GM21360 (cell line): ENCODE data around the gene NR4A1.

Source experiments
- ATAC-seq: cut with Tn5 transposase; IDR thresholded peaks from one replicate; pipeline ENCODE4 v1.9.1; 2021; ENCODE audit warnings: mild to moderate bottlenecking, moderate library complexity; ENCODE audit not compliant: unreplicated experiment

Gene NR4A1

DNA sequence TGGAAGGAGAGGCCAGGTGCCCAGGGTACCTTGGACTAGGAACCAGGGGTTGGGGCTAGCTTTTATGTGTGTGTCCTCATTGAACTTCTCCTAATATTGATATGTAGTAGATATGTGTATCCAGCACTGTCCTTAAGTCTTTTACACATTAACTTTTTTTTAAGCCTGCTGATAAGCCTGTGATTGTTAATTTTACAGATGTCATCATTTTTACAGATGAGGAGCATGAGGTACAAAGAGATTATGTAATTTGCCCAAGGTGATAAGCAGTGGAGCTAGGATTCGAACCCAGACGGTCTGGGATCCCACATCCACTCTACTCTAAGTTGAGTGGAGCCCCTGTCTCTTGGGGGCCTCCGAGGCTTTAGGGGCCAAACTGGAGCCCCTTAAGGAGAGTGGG is 10.2 kb upstream of the NR4A1 start:
- no peak for ATAC-seq

DNA sequence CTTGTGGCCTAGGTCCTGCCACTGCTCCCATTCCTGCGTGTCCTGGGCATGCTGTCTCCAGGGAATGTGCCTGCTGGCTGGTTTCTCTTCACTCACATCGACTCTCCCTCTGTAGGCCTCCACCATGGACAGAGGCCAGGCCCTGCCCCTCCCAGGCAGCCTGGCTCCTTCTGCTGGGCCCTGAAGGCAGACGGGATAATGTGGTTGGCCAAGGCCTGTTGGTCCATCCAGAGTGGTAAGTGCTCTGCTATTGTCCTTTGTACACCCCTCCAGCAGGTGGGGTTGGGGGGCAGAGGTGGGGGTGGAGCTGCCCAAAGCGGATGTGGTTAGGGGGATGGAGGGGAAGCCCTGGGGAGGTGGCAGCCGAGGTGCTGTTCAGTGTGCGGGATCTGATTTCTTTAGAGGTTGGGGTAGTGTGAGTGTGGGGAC is 9.5 kb upstream of the NR4A1 start:
- no peak for ATAC-seq

DNA sequence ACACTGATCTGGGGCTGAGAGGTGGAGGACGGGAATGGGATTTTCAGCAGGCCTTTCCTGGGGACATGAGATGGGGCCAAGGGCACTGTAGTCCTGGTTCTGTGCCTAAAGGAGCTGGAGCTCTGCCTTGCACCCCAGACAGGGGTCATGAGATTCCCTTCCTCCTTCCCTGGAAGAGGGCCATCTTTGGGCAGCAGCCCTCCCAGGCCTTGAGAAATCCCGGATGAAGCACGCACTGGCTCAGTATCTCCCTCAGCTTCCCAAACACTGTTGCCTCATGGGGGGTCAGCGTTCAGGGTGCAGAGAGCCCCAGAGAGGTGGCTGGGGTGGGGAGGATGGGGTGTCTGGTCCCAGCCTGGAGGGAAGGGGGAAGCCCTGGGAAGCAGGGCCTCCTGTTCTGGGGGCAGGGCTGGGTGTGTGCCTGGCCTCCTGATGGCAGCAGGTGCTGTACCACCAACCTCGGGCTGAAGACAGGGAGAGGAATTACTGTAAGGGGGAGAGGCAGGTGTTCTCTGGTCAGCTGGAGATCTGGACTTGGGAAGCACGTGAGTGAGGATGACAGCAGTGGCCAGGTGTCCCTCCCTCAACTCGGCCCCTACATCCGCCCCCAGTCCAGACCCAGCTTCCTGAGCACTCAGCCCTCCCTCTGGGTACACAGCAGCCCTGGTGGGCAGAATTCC is 8.4 kb upstream of the NR4A1 start:
- no peak for ATAC-seq

DNA sequence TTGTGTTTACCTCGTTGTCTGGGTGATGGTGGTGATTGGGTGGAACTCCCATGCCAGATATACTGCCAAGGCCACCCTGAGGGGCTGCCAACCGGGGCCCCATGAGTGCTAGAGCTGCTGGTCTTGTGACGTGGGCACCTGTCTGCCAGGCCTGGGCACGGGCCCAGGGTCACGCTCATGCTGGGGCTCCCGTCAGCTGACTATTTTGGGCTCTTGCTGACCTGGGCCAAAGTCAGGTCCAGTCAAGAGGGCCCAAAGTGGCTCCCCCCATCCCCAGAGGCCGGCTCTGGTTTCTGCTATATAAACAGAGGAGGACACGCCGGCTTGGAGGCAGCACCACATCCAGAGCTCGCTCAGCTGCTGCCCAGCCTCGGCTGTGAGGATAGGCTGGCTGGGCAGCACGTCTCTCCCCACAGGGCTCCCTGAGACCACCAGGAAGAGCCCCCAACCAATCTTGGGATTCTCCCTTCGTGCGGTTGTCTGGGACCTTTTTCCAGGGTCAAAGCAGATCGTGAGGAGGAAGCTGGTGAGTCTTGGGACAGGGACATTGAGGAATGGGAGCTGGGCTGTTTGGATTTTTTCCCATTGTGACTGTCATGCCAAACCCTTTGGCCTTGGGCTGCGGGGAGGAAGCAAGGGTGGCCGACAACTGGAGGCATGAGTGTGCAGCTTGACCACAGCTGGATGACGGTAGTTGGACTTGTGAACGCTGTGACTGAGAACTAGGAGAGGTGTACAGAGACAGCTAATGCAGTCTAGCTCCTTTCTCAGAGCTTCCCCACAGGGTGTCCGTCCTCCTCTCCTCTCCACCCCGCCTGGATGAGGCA is 7.6 kb upstream of the NR4A1 start:
- ATAC-seq: no peak

DNA sequence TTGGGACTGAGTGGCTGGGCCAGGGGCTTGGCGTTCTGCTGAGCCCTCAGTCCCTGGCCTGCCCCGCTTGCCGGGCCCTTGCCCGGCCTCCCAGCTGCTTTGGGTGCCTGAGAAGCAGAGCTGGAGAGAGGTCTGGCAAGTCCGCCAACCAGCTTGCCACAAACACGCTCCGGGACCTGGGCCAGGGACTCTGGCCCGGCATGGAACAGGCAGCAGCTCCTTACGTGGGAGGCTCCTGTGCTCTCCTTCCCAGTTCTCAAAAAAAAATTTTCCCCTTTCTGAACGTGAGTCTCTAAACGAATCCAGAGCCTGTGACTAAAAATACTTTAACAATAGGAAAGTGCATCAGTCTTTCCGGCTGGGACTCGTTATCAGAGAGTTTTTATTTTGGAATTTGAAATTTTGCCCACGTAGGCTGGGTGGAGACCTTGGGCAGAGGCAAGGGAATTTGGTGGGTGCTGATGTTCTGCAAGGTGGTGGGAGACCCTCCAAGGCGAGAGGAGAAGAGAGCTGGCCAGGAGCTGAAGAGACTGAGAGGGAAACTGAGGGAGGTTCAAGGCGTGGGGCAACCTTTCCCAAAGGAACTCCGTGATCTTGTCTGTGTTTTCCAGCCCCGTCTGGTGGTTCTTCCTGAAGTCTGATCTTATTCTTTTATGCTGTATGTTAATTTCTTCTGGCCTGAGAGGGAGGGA is 6.8 kb upstream of the NR4A1 start:
- no peak for ATAC-seq

DNA sequence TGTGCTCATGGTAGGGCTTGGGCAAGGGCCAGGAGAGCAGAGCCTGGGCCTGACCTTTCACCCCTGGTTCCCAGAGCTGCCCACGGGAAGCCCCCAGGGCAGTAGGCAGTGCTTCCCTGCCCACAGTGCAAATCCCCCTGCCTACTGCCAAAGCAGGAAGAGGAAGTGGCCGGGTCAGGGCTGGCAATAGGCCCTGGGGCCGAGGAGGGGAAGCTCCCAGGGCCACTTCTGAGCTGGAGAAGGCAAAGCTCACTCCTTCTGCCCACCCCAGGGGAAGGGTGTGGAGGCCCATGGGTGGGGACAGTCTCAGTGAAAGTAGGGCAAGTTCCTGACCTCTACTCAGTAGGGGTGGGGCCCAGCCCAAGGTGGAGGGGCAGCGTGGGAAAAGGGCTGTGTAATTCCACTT is 5.4 kb upstream of the NR4A1 start:
- no peak for ATAC-seq

DNA sequence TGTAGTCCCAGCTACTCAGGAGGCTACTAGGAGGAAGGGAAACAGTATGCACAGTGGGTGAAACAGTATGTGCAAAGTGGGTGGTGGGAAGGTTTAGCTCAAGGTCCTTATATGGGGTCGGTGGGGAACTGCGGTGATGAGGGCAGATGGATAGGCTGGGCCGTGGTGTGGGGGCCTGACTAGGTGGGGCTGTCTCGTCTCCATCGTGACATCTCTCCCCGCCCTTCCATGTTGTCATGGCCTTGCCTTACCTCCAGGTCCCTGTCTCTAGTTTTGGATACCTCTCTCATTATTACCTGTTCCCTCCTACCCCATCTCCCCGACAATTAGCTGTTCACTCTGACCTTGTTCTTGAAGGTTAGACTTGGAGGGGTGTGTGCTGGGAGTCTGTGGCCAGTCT is 4.4 kb upstream of the NR4A1 start:
- no peak for ATAC-seq

DNA sequence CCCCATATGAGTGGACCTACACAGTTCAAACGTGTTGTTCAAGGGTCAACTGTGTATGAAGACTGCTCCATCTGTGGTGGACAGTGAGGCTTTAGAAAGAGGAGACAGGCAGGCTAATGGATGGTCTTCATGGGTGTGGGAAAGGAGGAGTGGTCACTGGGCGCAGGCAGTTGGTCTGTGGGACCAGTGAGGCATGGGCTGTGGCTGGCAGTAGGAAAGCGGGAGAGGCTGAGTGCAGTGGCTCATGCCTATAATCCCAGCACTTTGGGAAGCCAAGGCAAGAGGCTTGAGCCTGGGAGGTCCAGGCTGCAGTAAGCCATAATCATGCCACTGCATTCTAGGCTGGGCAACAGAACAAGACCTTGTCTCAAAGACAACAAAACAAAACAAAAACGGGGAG is 2.0 kb upstream of the NR4A1 start:
- no peak for ATAC-seq

DNA sequence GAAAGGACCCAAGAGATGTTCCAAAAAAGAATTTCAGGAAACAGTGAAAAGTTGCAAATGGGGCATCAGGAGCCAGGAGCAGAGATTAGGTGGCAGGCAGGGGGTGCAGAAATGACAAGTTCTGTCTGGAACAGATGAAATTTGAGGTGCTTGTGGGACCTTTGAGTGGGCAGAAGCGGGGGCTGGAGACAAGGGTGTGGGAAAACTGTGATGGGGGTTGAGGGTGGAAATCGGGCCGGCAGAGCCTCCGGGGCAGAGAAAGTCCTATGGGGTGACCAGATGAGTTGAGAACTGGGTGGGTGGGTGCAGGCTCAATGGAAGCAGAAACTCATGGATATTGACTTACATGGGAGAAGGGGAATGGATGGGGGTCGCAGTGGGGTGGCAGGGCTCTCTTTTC is 1.6 kb upstream of the NR4A1 start:
- ATAC-seq: no peak

DNA sequence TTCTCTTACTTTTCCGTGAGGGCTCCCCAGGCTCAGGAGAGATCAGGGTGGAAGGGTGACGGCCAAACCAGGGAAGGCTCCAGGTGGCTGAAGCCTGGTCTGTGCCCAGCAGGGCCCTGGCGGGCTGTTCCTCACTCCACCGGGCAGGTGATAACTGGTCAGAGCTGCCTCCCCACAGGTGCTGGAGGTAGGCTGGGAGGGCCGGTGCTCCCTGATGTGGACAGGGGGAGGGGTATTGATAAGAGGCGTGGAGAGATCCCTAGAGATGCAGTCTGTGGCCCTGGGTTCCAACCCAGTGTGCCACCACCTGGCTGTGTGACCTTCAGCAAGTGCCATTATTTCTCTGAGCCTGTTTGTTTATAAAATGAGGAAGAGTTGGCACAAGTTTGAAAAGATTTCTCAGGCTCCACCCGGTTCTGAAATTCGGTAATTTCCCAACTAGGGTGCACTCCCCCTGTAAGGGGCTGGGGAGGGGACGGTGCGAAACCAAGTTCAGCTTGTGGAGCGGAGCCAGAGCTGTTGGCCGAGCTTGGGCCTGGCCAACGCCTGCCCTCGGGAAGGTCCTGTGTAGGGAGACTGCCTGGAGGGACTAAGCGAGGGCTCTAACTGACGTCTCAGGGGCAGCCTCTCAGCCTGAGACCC is 1.0 kb upstream of the NR4A1 start:
- ATAC-seq: no peak

DNA sequence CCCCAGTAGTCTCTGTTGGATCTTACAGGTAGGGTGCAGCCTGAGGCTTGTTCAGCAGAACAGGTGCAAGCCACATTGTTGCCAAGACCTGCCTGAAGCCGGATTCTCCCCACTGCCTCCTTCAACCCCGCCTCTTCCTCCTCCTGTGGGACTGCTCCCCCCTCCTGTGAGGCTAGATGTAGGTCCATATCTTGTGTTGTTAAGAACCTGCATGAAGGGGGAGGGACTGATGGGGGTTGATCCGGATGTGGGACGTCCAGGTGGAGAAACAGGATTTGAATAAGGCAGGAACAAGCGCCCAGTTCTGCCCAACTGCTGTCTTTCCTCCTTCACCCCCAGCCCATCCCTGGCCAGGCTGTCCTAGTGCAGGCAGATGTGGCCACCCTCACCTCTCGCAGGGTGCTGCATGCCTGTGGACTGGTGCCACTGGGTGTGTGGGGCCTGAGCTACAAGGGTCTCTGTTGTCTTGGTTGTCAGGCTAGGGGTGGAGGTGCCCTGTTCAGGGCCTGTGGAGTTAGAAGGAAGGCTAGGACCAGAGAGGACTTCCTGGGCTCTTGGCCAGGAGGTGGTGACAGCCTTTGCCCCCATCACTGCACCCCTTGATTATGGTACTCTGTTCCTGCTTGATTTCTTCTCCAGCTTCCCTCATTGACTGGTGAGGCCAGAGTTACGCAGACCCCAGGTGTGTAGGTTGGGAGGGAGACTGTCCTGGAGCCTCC is 1.4 kb downstream of the NR4A1 start:
- no peak for ATAC-seq

DNA sequence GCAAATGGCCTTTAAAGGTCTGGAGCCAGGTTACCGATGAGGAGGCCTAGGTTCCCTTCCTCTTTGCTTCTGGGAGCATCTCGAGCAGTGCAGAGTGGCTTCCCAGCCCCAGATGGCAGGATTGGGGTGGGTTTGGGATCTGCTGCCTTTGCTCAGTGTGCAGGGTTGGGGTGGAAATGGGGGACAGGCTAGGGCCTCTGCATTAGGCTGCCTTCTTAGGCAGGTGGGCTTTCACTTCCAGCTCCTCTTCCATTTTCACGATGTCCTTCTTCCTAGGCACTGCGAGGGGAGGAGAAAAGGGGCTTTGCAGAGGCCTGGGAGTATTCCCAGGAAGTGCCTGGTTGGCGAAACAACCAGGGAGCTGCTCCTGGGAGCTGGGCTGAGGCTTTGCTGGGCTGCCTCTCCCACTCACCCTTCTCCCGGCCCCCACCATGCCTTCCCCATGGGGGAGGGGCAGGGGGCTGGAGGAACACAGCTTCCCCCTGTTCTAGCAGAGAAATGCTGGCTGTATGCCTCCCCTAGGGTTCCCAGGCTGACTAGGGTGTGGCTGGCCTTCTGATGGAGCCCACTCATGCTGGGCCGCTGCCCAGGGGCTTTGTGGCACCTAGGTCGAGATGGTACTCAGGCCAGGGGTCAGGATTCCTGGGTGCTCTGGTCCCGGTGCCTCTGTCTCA is 2.4 kb downstream of the NR4A1 start:
- no peak for ATAC-seq

DNA sequence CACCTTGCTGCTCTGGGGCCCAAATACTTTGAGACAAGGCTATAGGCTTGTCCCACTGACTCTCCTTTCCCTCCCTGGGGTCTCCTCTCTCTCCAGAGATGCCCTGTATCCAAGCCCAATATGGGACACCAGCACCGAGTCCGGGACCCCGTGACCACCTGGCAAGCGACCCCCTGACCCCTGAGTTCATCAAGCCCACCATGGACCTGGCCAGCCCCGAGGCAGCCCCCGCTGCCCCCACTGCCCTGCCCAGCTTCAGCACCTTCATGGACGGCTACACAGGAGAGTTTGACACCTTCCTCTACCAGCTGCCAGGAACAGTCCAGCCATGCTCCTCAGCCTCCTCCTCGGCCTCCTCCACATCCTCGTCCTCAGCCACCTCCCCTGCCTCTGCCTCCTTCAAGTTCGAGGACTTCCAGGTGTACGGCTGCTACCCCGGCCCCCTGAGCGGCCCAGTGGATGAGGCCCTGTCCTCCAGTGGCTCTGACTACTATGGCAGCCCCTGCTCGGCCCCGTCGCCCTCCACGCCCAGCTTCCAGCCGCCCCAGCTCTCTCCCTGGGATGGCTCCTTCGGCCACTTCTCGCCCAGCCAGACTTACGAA is 3.1 kb downstream of the NR4A1 start:
- no peak for ATAC-seq

DNA sequence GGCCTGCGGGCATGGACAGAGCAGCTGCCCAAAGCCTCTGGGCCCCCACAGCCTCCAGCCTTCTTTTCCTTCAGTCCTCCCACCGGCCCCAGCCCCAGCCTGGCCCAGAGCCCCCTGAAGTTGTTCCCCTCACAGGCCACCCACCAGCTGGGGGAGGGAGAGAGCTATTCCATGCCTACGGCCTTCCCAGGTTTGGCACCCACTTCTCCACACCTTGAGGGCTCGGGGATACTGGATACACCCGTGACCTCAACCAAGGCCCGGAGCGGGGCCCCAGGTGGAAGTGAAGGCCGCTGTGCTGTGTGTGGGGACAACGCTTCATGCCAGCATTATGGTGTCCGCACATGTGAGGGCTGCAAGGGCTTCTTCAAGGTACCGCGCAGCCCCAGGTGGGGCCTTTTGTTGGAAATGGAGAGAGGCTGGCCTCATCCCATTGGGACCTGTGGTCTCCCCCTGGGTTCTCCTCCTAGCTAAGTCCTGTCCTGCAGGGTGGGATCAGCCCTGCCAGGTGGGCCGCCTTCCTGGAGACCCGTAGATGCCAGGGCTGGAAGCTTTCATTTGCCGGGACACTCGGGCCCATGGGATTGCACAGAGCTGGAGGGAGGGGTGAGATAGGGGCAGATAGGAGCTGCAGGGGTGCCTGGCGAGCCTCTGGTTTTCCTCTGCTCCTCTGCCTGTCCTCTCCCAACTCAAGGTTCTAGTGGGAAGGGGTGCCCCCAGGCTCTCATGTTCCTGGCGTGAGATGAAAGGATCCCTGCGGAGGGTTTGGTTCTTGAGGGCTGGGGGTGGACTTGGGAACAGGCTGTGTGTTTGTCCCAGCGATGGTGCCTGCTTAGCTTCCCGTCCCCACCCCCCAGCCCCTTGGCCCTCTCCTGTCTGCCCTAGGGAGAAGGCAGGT is 3.8 kb downstream of the NR4A1 start:
- no peak for ATAC-seq

DNA sequence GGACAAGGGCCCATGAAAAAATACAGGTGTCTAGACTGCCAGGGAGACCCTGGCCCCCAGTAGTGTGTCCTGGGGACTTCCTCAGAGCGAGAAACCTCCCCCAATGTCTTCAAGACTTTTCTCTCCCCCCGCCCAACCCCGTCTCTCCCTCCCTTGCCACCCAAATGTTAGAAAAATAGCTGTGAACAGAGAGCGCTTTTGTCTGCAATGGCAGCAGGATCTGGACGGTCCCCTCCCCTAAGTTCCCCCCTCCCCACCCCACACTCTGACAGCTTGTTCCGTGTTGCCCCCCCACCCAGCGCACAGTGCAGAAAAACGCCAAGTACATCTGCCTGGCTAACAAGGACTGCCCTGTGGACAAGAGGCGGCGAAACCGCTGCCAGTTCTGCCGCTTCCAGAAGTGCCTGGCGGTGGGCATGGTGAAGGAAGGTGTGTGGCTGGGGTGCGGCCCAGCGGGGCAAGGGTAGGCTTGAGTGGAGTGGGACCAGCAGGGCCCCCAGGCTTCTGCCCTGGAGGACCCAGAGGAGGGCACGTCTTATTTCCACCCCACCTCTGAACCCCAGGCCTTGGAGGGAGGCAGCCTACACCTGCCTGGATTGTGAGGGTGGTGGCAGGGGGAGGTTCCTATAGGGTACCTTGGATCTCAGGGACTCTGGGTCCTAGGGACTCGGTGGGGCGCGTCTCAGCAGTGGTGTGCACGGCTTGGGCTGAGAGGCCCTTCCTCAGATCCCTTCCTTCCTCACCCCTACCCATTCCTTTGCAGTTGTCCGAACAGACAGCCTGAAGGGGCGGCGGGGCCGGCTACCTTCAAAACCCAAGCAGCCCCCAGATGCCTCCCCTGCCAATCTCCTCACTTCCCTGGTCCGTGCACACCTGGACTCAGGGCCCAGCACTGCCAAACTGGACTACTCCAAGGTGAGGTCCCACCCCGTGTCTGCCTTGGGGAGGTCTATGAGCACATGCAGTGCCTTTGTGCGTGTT is 4.8 kb downstream of the NR4A1 start:
- no peak for ATAC-seq

DNA sequence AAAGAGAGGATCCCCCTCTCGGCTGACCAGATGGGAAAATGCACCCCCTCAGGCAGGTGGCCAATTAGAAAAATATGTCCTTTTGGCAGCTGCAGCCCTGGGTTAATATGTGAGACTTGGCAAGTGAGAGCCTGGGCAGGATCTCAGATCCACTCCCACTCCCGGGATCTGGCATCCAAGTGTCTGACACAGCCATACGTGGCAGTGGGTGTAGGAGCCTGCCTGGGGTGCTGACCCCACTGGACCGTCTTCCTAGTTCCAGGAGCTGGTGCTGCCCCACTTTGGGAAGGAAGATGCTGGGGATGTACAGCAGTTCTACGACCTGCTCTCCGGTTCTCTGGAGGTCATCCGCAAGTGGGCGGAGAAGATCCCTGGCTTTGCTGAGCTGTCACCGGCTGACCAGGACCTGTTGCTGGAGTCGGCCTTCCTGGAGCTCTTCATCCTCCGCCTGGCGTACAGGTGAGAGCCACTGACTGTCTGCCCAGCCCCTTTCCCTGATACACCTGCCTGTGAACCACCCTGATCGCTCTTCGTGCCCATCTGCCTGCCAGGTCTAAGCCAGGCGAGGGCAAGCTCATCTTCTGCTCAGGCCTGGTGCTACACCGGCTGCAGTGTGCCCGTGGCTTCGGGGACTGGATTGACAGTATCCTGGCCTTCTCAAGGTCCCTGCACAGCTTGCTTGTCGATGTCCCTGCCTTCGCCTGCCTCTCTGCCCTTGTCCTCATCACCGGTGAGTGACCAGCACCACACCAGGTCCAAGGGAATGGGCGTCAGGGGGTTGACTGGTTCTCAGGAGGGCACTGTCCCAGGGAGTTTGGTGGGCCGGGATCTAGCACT is 5.8 kb downstream of the NR4A1 start:
- no peak for ATAC-seq
